ENCODE results near the gene ATAD3B.

ATAD3B gene

DNA sequence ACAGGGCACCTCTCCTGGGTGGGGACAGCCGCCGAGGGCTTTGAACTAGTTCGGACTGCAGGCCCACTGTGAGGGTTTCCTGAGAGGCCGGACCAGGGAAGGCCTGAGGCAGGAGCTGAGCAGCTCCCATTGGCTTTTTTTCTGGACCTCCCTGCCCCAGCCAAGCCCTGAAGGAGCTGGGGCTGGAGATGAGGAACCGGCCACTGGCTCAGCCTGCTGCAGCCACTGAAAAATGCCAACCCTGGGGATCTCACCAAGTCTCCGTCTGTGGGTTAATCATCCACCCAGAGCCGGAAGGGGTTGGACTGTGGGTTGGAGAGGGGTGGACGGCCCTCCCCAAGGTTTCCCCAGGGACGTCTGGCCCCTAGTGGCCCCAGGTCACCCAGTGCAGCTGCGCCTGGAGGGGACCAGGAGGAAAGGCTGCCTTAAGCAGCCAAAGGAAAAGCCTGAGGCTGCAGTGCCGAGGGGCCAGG is 33.6 kb upstream of the ATAD3B start:
- H3K4me3 ChIP-seq (replicated peaks; ENCODE audit: low read depth, low read length), result no peak overlapping the region
- DNase-seq (ENCODE audit: low read depth), result no peak
- TF ChIP-seq, protein P1, sequence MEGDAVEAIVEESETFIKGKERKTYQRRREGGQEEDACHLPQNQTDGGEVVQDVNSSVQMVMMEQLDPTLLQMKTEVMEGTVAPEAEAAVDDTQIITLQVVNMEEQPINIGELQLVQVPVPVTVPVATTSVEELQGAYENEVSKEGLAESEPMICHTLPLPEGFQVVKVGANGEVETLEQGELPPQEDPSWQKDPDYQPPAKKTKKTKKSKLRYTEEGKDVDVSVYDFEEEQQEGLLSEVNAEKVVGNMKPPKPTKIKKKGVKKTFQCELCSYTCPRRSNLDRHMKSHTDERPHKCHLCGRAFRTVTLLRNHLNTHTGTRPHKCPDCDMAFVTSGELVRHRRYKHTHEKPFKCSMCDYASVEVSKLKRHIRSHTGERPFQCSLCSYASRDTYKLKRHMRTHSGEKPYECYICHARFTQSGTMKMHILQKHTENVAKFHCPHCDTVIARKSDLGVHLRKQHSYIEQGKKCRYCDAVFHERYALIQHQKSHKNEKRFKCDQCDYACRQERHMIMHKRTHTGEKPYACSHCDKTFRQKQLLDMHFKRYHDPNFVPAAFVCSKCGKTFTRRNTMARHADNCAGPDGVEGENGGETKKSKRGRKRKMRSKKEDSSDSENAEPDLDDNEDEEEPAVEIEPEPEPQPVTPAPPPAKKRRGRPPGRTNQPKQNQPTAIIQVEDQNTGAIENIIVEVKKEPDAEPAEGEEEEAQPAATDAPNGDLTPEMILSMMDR (IDR thresholded peaks at IDR 0.05; ENCODE audit: low read length, missing control alignments), result no peak

DNA sequence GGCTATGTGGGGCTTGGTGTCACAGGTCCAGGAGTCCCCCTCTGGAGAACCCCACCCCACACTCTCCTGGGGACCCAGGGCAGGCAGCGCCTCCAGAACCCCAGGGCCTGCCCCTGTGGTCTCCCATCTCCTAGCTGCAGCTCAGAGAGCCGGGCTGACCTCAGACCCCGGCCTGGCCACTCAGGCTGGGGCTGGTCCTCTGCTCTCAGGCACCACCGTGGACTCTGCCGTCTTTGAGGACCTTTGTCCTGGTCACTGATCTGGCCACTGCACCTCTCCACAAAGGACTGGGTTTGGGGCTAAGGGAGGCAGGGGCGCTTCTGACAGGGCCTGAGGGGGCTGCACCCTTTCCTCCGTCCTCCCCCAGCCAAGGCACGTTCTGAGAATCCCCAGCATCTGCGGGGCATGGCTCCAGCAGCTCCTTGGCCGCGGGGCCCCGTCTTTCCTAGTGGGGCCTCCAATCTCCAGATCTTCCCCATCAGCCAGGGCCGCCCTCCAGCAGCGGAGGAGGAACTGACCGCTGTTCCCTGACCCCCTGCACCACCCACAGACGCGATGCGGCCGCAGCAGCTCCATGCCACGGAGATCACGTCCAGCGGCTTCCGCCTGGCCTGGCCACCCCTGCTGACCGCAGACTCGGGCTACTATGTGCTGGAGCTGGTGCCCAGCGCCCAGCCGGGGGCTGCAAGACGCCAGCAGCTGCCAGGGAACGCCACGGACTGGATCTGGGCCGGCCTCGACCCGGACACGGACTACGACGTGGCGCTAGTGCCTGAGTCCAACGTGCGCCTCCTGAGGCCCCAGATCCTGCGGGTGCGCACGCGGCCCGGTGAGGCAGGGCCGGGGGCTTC is 32.8 kb upstream of the ATAD3B start:
- TF ChIP-seq, protein P1 (IDR thresholded peaks at IDR 0.05; ENCODE audit: low read length, missing control alignments), result no peak
- no peak for DNase-seq (ENCODE audit: low read depth)
- no peak overlapping the region for H3K4me3 ChIP-seq (replicated peaks; ENCODE audit: low read depth, low read length)

DNA sequence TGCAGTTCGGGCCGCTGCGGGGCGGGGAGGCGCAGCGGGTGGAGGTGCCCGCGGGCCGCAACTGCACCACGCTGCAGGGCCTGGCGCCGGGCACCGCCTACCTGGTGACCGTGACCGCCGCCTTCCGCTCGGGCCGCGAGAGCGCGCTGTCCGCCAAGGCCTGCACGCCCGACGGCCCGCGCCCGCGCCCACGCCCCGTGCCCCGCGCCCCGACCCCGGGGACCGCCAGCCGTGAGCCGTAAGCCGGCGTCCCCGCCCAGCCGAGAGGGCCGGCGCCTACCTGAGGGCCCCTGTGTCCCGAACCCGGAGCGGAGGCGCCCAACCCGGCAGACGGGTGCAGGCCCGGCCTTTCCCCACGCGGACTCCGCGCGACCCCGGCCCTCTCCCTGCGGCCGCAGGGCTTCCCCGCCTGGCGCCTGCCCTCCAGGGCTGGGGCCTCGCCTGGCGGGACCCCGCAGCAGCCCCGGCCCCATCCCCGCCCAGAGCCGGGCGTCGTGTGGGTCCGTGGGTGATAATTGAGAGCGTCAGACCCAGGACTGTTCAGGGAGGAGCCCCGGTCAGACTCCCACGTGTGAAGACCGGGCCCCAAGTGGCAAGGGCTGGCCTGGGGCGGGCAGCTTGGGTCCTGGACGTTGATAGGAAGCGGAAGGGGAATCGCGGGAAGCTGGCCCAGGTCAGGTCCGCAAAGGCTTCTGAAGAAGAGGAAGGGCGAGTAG is 31.9 kb upstream of the ATAD3B start:
- TF ChIP-seq, protein P1 (IDR thresholded peaks at IDR 0.05; ENCODE audit: low read length, missing control alignments), result no peak
- no peak overlapping the region for H3K4me3 ChIP-seq (replicated peaks; ENCODE audit: low read depth, low read length)
- DNase-seq (ENCODE audit: low read depth), result no peak

DNA sequence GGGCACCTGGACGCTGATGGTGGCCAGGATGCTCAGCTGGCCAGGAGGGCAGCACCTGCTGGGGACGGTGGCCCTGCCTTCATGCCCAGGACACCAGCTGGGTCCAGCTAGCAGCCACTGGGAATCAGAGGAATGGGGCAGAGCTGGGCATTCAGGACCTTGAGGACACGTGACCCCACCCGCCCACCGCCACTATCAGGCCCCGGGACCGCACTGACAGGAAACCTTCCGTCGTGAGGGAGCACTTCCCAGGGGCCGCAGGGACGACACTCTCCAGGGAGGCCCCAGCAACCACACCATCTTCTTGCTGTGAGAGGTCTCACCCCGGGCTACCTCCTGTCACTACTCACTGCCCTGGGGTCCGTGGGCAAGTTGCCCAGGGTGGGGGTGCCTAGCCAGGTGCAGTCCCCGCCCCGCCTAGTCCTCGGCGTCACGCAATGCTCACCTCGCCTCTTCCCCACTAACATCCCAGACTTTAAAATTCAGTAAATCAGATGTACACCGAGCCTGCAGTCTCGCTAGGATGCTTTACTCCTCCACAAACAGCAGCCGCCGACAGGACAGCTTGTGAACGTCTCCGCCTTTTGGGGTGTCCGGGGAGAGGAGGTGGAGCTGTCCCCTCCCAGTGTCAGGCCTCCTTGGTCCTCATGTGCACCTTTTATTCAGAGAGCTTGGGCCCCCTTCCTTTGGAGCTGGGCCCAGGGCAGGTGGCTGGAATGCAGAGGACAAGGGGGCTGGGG is 31.1 kb upstream of the ATAD3B start:
- TF ChIP-seq, protein P1 (IDR thresholded peaks at IDR 0.05; ENCODE audit: low read length, missing control alignments), result no peak
- no peak for DNase-seq (ENCODE audit: low read depth)
- H3K4me3 ChIP-seq (replicated peaks; ENCODE audit: low read depth, low read length), result no peak overlapping the region

DNA sequence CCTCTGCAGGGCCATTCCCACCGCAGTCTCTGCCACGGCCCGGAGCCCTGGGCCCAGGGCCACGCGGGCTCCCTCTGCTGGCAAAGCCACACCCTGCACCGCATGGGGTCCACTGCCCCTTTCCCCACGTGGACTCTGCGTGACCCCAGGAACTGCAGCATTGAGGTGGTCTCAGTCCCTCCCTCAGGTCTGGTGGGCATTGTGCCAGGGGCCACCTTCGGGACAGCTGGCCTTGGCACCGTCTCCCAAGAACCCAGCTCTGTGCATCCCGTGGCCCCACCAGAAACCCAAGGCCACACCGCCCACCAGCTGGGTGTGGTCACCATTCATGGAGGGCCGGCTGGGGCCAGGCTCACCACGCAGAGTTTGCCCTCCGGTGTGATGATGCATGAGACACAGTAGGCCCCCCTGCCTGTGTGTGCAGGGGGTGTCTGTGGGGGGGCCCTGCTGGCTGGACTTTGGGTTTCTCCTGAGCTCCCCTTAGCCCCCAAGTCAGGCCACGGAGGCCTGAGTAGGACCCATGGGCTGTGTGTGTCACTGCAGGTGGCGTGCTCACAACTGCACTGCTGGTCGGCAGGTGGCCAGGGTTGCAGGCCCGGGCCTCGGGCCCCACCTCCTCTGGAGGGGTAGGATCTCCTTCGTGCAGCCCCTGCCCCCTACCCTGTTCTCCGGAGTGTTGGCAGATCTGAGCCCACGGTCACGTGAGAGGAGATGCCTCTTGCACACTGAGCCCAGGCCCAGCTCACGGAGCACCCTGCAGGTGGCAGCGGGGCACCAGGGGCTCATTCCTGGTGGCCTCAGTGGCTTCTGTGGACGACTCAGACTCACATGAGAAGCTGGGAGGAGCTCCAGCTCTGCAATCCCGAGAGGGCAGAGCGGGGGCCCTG is 30.3 kb upstream of the ATAD3B start:
- peak; percentile 45 for DNase-seq (ENCODE audit: low read depth)
- H3K4me3 ChIP-seq (replicated peaks; ENCODE audit: low read depth, low read length), result no peak overlapping the region
- TF ChIP-seq, protein P1 (IDR thresholded peaks at IDR 0.05; ENCODE audit: low read length, missing control alignments), result peak; percentile 84
